ENCODE results near the gene COX14. TPM values are rescaled to one million over a fixed set of nuclear protein-coding genes. Genes with fewer than 3 reads are reported as not detected.

The COX14 gene
- total RNA-seq, 2 experiments from 2014 or later, result 43.1 to 51.0 TPM

DNA sequence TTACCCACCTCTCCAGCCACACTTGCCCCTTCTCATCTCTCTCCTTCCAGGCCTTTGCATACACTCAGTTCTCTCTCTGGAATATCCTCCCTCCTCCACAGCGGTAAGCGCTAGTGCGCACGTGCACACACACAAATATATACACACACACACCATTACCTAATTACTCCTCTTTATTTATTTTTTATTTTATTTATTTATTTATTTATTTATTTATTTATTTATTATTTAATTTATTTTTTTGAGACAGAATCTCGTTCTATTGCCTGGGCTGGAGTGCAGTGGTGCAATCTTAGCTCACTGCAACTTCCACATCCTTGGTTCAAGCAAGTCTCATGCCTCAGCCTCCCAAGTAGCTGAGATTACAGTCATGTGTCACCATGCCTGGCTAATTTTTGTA lies 43.0 kb upstream of the COX14 start:
- Mint-ChIP-seq H3K4me3 (no peak overlapping the region), H3K27ac (no peak overlapping the region), H3K4me1 (ENCODE audit: low read depth) (peaks cover 4% of the 10 kb centered on the region), H3K9me3 (no peaks in the 10 kb centered on the region), H3K27me3 (no peaks in the 10 kb centered on the region), H3K36me3 (ENCODE audit: low read depth) (peaks cover 2% of the 10 kb centered on the region)
- POLR2A ChIA-PET, result interaction anchor here (1.6 to 1.7 kb wide), 2 partner anchors 15 to 44 kb away, joined by 3 to 5 read pairs; partner anchors contain the start of gene RACGAP1
- ATAC-seq (no peak), DNase-seq (no peak)
- intact Hi-C loops (cut with micrococcal nuclease), result no loop called here
- CTCF ChIA-PET, result interaction anchor here (0.6 to 22.9 kb wide), 17 partner anchors 9 to 377 kb away, joined by 3 to 299 read pairs (median 6); partner anchors contain the start of genes CERS5, COX14, RACGAP1 and SMARCD1
- TF ChIP-seq, protein P1, sequence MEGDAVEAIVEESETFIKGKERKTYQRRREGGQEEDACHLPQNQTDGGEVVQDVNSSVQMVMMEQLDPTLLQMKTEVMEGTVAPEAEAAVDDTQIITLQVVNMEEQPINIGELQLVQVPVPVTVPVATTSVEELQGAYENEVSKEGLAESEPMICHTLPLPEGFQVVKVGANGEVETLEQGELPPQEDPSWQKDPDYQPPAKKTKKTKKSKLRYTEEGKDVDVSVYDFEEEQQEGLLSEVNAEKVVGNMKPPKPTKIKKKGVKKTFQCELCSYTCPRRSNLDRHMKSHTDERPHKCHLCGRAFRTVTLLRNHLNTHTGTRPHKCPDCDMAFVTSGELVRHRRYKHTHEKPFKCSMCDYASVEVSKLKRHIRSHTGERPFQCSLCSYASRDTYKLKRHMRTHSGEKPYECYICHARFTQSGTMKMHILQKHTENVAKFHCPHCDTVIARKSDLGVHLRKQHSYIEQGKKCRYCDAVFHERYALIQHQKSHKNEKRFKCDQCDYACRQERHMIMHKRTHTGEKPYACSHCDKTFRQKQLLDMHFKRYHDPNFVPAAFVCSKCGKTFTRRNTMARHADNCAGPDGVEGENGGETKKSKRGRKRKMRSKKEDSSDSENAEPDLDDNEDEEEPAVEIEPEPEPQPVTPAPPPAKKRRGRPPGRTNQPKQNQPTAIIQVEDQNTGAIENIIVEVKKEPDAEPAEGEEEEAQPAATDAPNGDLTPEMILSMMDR (IDR thresholded peaks at IDR 0.05), result no peak

GRCh38 chr12:50069539-50069938 lies 42.5 kb upstream of the COX14 start:
- intact Hi-C loops (cut with micrococcal nuclease), result no loop called here
- ATAC-seq, result no peak
- no peaks in the 10 kb centered on the region for H3K9me3 Mint-ChIP-seq
- no peak for DNase-seq
- H3K4me1 Mint-ChIP-seq (ENCODE audit: low read depth), result peaks cover 4% of the 10 kb centered on the region
- TF ChIP-seq, protein P1 (IDR thresholded peaks at IDR 0.05), result no peak
- ChIA-PET CTCF (interaction anchor here (0.9 to 22.9 kb wide), 20 partner anchors 9 to 356 kb away, joined by 3 to 299 read pairs (median 5); partner anchors contain the start of genes CERS5, RACGAP1 and SMARCD1), POLR2A (interaction anchor here (1.5 to 1.7 kb wide), 2 partner anchors 35 to 44 kb away, joined by 3 to 4 read pairs; partner anchors contain the start of gene RACGAP1)
- no peak overlapping the region for H3K4me3 Mint-ChIP-seq
- H3K27ac Mint-ChIP-seq, result no peak overlapping the region
- peaks cover 2% of the 10 kb centered on the region for H3K36me3 Mint-ChIP-seq (ENCODE audit: low read depth)
- no peaks in the 10 kb centered on the region for H3K27me3 Mint-ChIP-seq

DNA sequence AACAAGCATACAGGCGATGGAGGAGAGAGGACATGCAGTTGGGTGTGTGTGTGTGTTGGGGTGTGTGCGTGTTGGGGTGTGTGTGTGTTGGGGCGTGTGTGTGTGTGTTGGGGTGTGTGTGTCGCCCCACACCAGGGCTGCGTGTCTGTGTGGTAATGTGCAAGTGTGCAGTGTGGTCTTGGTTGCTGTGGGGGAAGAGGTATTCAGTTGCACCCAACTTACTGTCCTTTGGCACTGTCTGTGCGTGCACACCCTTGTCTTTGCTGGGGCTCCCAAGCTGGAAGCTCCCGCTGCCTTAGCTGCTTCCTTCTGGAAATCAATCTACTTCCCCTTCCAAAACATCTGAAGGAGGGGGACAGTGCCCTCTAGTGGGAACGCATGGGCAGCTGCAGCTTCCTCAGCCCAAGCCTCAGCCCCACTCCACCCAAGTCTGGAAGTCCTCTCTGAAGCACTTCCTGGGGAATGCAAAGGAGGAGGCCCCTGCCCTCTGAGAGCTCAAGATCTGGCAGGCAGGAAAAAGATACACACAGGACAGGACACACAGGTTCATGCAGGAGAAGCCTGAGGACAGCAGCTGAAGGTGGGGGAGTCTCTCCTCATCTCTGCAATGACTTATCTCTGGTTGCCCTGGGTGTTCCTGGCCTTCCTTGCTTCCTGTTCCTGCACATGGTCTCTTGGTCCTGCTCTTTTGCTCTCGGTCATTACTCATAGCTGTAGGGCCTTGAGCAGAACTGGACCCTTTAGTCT lies 41.5 kb upstream of the COX14 start:
- CTCF ChIA-PET, result interaction anchor here (0.6 to 22.9 kb wide), 47 partner anchors 8 to 355 kb away, joined by 3 to 299 read pairs (median 4); partner anchors contain the start of genes AQP5, CERS5, RACGAP1 and SMARCD1
- POLR2A ChIA-PET, result interaction anchor here (0.6 to 1.7 kb wide), 3 partner anchors 36 to 112 kb away, joined by 3 to 4 read pairs (median 3); partner anchors contain the start of gene RACGAP1
- ATAC-seq, result peak; percentile 54
- TF ChIP-seq, protein P1 (IDR thresholded peaks at IDR 0.05), result peak; percentile 86
- DNase-seq, result peak; percentile 73
- Mint-ChIP-seq H3K36me3 (ENCODE audit: low read depth) (peaks cover 2% of the 10 kb centered on the region), H3K27ac (no peak overlapping the region), H3K27me3 (no peaks in the 10 kb centered on the region), H3K4me3 (no peak overlapping the region), H3K9me3 (no peaks in the 10 kb centered on the region), H3K4me1 (ENCODE audit: low read depth) (peaks cover 4% of the 10 kb centered on the region)
- intact Hi-C loops (cut with micrococcal nuclease), result loop anchor here (1.0 to 5.0 kb wide), 2 partner anchors 31 to 103 kb away; no protein-coding TSS in a partner anchor

DNA sequence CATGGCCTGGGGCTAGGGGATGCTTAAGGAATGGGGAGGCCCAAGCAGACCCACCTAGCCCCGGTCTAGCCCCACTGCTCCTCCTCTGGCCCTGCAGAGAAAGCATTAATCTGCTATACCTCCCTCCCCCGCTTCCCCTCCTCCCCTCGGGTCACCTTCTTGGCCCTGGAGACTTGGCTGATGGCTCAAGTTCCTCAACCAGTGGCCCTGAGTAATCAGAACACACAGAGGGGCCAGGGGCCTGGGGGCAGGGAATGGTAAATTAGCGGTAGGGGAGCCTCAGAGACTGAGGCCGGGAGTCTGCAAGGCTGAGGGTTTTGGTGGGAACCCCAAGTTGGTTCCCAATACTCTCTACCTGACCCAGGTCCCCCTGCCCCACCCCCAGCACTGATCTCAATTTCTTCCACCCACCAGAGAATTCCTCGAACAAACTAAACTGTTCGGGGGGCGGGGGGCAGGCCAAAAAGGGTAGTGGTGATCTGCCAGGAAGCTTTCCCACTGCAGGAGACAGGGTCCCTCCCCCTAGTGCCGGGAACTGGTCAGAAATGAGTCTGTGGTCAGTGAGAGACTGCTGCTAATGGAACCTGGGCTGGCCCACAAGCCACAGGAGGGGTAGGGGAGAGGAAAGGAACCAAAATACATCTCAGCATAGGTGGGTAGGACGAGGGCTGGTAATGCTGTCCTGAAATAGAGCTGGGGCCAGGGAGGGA lies 39.7 kb upstream of the COX14 start:
- Mint-ChIP-seq H3K4me3 (no peak overlapping the region), H3K27me3 (no peaks in the 10 kb centered on the region), H3K4me1 (ENCODE audit: low read depth) (peaks cover 4% of the 10 kb centered on the region), H3K36me3 (ENCODE audit: low read depth) (peaks cover 2% of the 10 kb centered on the region), H3K27ac (no peak overlapping the region), H3K9me3 (no peaks in the 10 kb centered on the region)
- TF ChIP-seq, protein P1 (IDR thresholded peaks at IDR 0.05), result no peak
- intact Hi-C loops (cut with micrococcal nuclease), result loop anchor here (5.0 kb wide), 1 partner anchor 105 kb away; no protein-coding TSS in a partner anchor
- ChIA-PET POLR2A (no interaction called here), CTCF (interaction anchor here (0.6 to 22.9 kb wide), 6 partner anchors 12 to 345 kb away, joined by 3 to 299 read pairs (median 54); partner anchors contain the start of gene SMARCD1)
- no peak for DNase-seq
- ATAC-seq, result no peak

All from activated CD8-positive, alpha-beta T cell treated with anti-CD3 and anti-CD28 coated beads for 36 hours (primary cell).